ENCODE measurements around the gene CD27.

CD27 gene

DNA sequence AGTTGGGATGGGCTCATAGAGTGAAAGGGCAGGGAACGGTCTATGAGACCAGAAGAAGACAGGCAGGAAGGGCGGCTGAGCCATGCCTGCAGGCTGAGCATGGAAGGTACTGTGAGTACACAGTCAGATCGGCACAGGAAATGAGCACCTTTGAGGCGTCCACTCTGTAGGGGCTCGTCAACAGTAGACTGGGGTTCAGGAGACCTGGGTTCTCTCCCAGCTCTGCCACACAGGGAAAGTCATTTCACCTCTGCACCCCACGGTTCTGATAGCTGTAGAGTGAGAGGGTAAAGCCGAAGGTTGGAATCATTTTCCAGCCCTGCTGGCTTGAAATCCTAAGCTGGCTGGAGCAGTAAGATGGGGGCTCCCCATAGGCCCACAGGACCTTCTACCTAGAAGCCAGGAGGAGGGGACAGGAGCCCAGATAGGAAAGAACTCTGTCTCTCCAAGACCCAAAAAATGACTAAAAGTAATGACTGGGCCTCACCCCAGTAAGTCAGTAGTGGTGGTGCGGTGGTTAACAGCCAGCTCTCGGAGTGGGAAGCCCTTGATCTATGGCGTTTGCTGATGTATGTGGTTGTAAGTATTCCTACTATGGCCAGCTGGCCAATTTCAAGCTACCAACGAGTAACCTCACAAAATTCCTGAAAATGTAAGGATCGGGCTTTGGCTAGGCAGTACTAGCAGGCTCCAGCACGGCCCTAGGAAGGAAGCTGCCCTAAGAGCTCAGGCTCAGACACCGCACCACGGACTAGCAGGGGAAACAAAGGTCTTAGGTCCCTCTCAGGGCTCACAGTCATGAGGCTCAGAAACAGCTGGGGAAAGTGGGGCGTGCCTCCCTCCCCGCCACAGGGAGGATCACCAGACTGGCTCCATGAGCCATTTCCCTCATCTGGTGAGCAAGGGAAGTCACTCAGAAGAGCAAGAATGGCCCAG lies 10.3 kb upstream of the CD27 start:
- DNase-seq, result peak in 1 of 2 donors; percentile 45

DNA sequence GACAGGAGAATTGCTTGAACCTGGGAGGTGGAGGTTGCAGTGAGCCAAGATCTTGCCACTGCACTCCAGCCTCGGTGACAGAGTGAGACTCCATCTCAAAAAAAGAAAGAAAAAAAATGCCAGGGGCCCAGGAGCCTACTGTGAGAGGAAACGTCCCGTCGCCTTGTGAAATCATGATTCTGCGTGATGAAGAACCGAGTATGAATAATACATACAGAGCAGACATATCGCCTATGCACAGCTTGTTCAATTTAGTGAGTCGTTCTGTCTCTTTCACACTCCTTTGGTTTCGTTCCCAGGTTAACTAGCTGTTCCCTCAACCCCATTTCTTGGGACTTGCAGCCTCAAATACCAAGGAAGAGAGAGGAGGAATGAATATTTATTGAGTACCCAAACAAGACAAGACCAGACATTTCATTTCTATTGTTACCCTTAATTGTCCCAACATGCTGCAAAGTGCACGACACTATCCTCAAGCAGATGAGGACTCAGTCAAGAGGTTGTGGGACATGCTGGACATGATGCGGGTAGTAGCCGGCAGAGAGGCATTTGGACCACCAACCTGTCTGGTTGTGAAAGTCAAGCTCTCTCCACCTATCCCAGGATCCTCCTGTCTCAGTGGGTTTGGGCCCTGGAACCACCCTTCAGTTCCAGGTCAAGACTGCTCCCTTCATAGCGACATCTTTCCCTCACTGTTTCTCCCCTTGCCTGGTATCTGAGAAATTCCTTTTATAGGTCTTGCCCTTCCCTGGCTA lies 8.6 kb upstream of the CD27 start:
- no peak for DNase-seq

DNA sequence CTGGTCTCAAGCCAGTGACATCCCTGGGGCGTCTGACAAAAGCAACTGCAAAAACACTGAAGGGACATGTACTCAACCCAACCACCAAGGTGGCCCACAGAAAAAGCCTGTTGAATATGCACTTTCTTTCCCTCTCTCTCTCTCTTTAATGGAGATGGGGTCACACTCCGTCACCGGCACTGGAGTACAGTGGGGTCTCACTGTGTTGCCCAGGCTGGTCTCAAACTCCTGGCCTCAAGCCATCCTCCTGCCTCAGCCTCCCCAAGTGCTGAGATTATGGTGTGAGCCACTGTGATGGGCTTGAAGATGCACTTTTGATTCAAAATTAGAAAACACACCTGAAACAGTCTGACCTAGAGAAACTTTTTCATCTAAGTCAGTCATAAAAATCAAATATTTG lies 7.2 kb upstream of the CD27 start:
- DNase-seq, result no peak

DNA sequence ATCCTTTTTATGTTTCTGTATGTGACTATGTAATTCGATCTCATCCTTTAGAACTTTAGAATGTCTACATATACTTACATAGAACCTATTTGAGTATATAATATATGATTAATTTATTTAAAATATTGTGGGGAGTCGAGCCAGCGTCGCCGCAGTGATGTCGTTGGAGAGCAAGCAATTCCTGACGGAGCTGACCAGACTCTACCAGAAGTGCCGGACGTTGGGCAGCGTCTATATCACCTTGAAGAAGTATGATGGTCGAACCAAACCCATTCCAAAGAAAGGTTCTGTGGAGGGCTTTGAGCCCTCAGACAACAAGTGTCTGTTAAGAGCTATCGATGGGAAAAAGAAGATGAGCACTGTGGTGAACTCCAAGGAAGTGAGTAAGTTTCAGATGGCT lies 6.4 kb upstream of the CD27 start:
- no peak for DNase-seq

DNA sequence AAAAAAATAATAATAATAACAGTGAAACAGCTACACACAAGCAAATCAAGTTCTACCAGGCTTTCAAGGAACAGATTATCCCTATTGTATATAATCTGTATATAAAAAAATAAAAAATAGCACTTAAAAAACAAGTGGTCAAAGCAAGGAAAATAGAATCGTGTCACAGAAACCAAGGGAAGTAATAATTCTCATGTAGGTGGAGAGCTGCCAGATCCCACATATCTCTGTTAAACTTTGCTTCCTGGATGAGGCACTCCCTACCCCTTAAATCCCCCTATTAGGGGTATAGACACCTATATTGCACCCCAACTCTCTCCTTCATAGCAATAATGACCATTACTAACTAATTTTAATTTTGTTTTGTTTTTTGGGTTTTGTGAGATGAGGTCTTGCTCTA lies 4.4 kb upstream of the CD27 start:
- DNase-seq, result no peak

DNA sequence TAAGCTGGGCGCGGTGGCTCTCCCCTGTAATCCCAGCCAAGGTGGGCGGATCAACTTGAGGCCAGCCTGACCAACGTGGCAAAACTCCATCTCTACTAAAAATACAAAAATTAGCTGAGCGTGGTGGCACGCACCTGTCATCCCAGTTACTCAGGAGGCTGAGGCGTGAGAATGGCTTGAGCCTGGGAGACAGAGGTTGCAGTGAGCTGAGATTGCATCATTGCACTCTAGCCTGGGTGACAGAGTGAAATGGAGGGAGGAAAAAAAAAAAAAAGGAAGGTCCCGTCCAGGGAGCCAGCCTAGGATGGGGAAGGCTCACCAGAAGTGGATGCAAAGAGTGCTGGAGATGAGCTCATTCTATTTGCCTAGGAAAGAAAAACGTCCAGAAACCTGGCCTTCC lies 1.9 kb upstream of the CD27 start:
- DNase-seq, result no peak

DNA sequence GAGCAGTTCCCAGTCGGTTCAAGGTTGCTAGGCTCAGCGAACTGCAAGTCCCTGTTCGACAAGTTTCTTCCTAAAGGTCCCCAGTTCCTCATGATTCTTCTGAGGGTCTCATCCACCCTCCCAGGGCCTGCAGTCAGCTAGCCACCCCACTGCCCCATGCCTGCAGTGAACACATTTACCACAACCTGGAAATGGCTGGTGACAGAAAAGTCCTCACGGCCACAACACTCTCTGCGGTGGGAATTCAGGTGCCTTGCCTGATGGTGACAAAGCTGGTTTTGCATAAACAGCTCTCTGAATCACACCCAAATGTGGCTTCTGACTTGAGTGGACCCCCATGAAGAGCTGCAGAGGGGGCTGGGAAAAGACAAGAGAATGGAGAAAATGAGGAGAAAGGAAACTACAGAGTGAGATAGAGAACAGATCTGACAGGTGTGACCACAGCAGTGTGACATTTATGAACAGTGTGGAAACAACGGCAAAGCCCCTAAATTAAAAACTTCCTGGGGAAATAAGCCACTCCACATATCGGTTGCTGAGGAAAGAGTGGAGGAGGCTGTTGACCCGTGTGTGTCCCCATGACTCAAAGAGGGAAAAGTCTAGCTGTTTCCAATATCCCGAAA lies 1.3 kb upstream of the CD27 start:
- no peak for DNase-seq

DNA sequence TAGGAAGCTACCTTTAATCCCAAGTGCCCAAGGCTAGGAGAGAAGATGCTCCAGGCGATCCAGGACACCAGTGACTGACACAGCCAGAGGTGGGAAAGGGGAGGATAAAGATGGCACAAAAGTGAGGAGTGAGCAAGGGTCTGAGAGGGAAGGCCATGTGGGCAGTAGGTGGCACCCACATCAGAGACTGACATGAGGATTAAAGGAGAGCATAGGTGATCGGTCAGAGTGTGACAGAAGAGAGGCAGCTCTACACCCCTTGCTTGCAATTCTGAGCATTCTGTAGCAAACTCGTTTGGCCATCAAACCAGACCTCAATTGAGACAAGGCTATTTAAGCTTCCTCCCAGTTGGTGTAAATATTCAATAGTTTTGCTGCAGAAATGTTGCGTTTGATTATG lies 724 bp upstream of the CD27 start:
- no peak for DNase-seq

DNA sequence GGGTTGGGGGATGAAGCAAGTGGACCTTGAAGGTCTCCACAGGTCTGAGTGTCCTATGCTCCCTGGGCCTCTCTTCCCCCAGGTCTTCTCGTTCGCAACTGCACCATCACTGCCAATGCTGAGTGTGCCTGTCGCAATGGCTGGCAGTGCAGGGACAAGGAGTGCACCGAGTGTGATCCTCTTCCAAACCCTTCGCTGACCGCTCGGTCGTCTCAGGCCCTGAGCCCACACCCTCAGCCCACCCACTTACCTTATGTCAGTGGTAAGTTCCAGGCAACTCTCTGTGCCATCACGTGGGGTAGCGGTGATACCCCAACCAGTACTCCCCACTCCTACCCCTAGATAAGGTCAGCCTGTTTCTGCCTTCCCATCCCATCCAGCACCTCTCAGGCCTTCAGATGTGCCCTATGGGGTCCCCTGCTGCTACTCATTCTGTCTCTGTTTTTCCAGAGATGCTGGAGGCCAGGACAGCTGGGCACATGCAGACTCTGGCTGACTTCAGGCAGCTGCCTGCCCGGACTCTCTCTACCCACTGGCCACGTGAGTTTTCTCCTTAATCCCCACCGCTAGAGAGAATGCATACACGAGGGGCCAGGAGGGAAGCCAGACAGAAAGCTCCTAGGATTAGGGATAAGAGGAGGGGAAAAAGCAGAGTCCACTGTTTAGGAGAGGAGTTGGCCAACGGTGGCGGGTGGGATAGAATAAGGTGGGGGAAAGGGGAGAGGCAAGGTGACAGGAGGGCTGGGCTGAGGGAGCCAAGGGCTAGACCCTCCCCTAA lies 5.5 kb downstream of the CD27 start:
- DNase-seq, result no peak

DNA sequence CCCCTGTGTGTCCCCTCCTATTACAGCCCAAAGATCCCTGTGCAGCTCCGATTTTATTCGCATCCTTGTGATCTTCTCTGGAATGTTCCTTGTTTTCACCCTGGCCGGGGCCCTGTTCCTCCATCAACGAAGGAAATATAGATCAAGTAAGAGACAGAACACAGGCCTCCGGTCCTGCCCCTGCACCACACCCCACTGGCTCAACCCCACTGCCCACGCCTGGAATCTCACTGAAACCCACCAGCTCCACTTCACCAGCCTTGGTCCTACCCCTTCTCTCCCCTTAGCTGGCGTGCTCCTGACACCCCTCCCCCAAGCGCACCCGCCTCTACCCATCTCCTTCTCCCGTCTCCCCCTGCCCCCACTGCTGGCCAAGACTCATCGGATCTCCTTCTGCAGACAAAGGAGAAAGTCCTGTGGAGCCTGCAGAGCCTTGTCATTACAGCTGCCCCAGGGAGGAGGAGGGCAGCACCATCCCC lies 6.2 kb downstream of the CD27 start:
- DNase-seq, result no peak

DNA sequence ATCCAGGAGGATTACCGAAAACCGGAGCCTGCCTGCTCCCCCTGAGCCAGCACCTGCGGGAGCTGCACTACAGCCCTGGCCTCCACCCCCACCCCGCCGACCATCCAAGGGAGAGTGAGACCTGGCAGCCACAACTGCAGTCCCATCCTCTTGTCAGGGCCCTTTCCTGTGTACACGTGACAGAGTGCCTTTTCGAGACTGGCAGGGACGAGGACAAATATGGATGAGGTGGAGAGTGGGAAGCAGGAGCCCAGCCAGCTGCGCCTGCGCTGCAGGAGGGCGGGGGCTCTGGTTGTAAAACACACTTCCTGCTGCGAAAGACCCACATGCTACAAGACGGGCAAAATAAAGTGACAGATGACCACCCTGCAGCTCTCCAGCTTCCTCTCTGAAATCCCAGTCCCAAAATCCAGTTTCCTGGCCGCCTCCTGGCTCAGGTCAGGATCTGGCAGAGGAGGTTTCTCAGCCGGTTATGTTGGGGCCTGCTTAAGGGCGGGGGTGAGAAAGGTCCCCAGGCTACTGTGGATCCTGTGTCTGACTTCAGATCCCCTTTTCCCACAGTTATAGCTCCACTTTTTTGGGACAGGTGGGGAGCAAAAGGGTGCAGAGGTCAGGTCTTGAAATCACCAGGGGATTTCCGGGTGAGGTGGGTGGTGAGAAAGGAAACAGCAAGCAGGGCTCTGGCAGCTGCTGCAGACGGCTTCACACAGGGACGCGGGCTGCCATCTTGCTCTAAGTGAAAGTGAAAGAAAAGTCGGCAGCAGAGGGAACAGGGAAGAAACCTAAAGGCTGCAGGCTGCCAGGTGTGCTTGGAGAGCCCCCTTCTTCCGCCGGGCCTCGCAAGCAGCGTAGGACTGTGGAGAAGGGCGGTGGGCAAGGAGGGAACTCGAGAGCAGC lies 6.8 kb downstream of the CD27 start, which contains the start of gene TAPBPL:
TAPBPL (plus strand) TSS at position 695 of the 897 bp plus-strand sequence. CDS start 207 bp downstream, outside the sequence.
- DNase-seq, result peak; percentile 86 to 89

DNA sequence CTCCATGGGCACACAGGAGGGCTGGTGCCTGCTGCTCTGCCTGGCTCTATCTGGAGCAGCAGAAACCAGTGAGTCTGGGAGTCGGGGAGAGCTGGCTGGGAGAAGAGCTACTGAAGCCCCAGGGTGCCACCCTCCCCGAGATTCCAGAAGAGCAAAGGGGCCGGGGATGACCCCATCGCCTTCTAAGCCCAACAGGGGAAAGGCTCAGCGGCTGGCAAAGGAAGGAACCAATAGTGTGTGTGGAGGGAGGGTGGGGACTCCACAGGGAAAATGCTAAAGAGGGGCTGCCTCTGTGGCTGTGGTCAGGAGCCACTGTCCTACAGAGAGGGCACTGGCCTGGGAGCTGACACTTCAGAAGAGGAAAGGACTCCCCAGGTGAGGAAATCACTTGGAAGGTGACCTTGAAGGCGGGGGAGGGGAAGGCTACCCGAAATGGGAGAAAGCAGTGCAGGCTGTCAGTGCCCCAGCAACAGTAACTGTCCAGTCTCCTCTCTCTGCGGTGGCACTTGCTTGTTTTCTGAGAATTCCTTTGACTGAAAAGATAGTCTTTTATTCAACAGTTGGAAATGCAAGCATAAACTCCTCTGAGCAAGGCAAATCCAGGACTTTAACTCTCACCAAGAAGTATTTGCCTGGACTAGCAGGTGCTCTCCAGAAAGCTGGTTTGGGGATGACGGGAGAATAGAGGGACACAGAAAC lies 7.6 kb downstream of the CD27 start:
- DNase-seq, result peak in 1 of 2 donors; percentile 31

DNA sequence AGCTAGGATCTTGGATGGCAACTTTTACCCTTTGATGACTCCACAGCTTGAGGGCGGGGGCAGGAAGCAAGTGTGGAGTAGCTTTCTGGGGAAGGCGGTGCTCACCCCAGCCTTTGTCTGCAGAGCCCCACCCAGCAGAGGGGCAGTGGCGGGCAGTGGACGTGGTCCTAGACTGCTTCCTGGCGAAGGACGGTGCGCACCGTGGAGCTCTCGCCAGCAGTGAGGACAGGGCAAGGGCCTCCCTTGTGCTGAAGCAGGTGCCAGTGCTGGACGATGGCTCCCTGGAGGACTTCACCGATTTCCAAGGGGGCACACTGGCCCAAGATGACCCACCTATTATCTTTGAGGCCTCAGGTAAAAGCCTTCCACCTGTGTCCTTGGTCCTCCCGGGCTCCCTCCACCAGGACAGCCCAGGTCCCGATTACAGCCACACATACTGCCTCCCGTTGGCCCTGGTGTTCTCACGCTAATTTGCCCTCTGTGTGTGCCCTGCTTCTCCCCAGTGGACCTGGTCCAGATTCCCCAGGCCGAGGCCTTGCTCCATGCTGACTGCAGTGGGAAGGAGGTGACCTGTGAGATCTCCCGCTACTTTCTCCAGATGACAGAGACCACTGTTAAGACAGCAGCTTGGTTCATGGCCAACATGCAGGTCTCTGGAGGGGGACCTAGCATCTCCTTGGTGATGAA lies 8.3 kb downstream of the CD27 start:
- peak in 1 of 2 donors; percentile 51 for DNase-seq

DNA sequence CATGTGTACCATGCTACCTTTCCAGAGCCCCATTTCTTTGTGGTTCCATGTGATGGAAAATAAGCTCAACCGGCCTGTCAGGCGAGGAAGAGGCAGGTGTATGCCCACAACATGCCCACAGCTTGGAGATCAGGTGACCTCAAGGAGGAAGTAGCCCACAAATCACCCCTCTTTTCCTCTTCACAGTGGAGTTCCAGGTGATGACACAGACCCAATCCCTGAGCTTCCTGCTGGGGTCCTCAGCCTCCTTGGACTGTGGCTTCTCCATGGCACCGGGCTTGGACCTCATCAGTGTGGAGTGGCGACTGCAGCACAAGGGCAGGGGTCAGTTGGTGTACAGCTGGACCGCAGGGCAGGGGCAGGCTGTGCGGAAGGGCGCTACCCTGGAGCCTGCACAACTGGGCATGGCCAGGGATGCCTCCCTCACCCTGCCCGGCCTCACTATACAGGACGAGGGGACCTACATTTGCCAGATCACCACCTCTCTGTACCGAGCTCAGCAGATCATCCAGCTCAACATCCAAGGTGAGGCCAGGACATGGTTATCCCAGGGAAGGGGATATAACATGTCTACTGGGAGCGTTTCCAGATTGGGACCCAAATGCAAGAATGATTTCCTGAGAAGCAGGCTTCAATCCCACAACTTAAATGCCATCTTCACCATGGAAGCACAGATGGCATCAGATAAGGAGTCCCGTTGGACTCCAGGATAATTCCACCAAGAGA lies 12.6 kb downstream of the CD27 start:
- no peak for DNase-seq

DNA sequence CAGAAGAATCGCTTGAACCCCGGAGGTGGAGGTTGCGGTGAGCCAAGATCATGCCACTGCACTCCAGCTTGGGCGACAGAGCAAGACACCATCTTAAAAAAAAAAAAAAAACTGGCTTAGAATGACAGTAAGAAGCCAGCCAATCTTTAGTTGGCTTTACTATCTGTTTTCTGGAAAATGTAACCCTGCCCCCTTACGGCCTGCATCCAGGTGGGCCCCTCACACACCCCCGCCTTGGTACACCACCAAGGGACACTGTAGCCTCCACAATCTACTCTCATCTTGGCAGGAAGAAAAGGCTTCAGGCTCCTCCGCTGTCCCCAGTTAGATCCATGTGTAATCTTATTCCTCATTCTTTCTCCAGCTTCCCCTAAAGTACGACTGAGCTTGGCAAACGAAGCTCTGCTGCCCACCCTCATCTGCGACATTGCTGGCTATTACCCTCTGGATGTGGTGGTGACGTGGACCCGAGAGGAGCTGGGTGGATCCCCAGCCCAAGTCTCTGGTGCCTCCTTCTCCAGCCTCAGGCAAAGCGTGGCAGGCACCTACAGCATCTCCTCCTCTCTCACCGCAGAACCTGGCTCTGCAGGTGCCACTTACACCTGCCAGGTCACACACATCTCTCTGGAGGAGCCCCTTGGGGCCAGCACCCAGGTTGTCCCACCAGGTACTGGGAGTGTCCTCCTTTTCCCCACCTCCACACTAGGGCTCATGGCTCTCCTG lies 13.7 kb downstream of the CD27 start:
- no peak for DNase-seq

DNA sequence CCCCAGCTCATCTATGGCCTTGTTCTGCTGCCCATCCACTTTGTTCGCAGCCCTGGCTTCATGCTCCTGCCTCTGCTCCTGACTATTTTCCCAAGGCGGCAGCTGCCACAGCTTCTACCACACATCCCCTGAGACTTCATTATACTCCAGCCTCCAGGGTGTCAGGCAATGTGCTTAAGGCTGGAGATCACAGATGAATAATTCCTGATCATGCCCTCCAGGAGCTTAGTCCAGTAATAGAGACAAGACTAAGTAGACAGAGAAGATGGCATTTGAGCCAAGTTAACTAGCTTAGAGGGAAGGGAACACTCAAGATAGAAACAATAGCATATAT lies 14.2 kb downstream of the CD27 start:
- DNase-seq, result no peak

DNA sequence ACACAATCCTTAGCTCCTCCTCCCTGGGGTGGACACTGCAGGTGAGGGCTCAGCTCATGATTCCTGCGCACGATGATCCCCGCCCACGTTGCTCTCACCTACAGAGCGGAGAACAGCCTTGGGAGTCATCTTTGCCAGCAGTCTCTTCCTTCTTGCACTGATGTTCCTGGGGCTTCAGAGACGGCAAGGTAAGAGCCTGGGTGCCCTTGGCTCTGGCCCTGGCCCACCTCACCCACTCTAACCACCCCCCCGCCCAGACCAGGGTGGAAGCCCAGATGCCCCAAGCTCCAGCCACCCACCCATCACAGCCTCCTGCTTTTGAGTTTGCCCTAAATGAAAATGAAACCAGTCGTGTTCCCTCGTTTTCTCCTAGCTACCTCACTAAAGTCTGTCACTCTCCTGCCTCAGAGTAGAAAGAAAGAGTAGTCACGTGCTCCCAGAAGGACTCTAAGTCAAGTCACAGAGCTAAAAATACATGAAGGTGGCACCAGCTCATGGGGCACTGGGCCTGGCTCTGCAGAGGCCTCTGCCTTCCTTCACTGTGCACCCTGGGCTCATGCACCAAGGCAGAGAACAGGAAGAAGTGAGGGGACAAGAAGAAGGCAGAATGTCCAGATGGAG lies 16.1 kb downstream of the CD27 start:
- peak in 1 of 2 donors; percentile 66 for DNase-seq

Data from CD4-positive, alpha-beta T cell treated with Interleukin-4 for 1 hour (primary cell).